Fibroblast of lung (primary cell): ENCODE measurements around the gene RBM22. TPM values are rescaled to one million over a fixed set of nuclear protein-coding genes. Genes with fewer than 3 reads are reported as not detected.
"Not testable (repeated sequence)": the region's sequence is repeated elsewhere in the genome, so short reads cannot be mapped to it uniquely, and the experiment has no call there.

ENCODE experiments used
- DNase-seq, 2 donors: peaks; one replicate each; pipeline versions ENCODE4 v3.0.0 to v3.0.0-alpha.2; 2010; ENCODE audit warnings: low read depth in 2 of 2
- H2AFZ ChIP-seq: 2 replicates; pipeline ENCODE4 v1.5.1; 2012; ENCODE audit warnings: low read length, control low read depth, inconsistent platforms
- H3K27ac ChIP-seq: 2 replicates; pipeline ENCODE4 v1.5.1; 2011; ENCODE audit warnings: low read length, control low read depth; ENCODE audit not compliant: insufficient read depth
- H3K27me3 ChIP-seq: 2 replicates; pipeline ENCODE4 v1.5.1; 2011; ENCODE audit warnings: mild to moderate bottlenecking, low read length; ENCODE audit not compliant: control insufficient read depth, insufficient read depth
- H3K36me3 ChIP-seq: 2 replicates; pipeline ENCODE4 v1.5.1; 2011; ENCODE audit warnings: low read length; ENCODE audit not compliant: control insufficient read depth, insufficient read depth
- H3K4me1 ChIP-seq: 2 replicates; pipeline ENCODE4 v1.5.1; 2011; ENCODE audit warnings: low read length; ENCODE audit not compliant: control insufficient read depth, insufficient read depth; ENCODE audit errors: extremely low read depth
- H3K4me2 ChIP-seq: 2 replicates; pipeline ENCODE4 v1.5.1; 2011; ENCODE audit warnings: low read length, control low read depth; ENCODE audit not compliant: insufficient read depth; ENCODE audit errors: extremely low read depth
- H3K4me3 ChIP-seq, 4 experiments: fragments of 200-600 bp in 1 of 4; sonication (generic) in 1 of 4; replicated peaks in 1 of 4; 2 replicates each; pipeline ENCODE4 v1.5.1; 2011 to 2016; ENCODE audit warnings: low read length in 4 of 4, low read depth in 3 of 4, mild to moderate bottlenecking in 3 of 4, control low read depth in 2 of 4, inconsistent platforms in 1 of 4, mixed read lengths in 1 of 4; ENCODE audit not compliant: insufficient read depth in 1 of 4; ENCODE audit errors: control extremely low read depth in 1 of 4
- H3K79me2 ChIP-seq: 2 replicates; pipeline ENCODE4 v1.5.1; 2012; ENCODE audit warnings: mild to moderate bottlenecking, low read length, inconsistent platforms; ENCODE audit not compliant: control insufficient read depth, insufficient read depth
- H3K9ac ChIP-seq: 2 replicates; pipeline ENCODE4 v1.5.1; 2011; ENCODE audit warnings: mild to moderate bottlenecking, low read length, control low read depth; ENCODE audit not compliant: insufficient read depth
- H3K9me3 ChIP-seq: 2 replicates; pipeline ENCODE4 v1.5.1; 2012; ENCODE audit warnings: low read depth, low read length; ENCODE audit not compliant: control insufficient read depth, insufficient read depth
- H4K20me1 ChIP-seq: 2 replicates; pipeline ENCODE4 v1.5.1; 2011; ENCODE audit warnings: low read length; ENCODE audit not compliant: control insufficient read depth, insufficient read depth; ENCODE audit errors: extremely low read depth
- EZH2 ChIP-seq: IDR thresholded peaks from 2 replicates; pipeline ENCODE4 v1.5.1; 2012; ENCODE audit warnings: low read length, control low read depth, mild to moderate bottlenecking; ENCODE audit errors: missing control alignments
- polyA minus RNA-seq: library from RNA; depleted of rRNA, polyadenylated mRNA; stranded (reverse); fragments of >200 nt; gene quantifications from 2 replicates; pipeline ENCODE4 v1.2.3, GENCODE V29; 2011; ENCODE audit warnings: low replicate concordance
- polyA plus RNA-seq, 2 donors: library from polyadenylated mRNA; depleted of rRNA in 1 of 2; stranded (reverse) in 1 of 2; unstranded in 1 of 2; fragments of >200 nt; gene quantifications; 2 replicates each; pipeline ENCODE4 v1.2.1, GENCODE V29; 2011 to 2012; ENCODE audit warnings: missing spikeins in 1 of 2
- total RNA-seq: library from RNA; depleted of rRNA; stranded (reverse); fragments of >200 nt; gene quantifications from 2 replicates; pipeline ENCODE4 v1.2.1, GENCODE V29; 2014
- TF ChIP-seq, protein P1 (sequence below), 2 donors: IDR thresholded peaks in 1 of 2; conservative IDR thresholded peaks in 1 of 2; 1 replicate in 1 of 2; 2 replicates in 1 of 2; pipeline ENCODE4 v1.5.1; 2011 to 2012; ENCODE audit warnings: low read length in 2 of 2, control low read depth in 1 of 2, inconsistent platforms in 1 of 2, low read depth in 1 of 2, mild to moderate bottlenecking in 1 of 2

Gene RBM22
- total RNA-seq (14.1 and 15.4 TPM in 2 replicates), polyA plus RNA-seq (36.7 and 51.5 TPM in 2 replicates), polyA minus RNA-seq (11.7 and 13.3 TPM in 2 replicates)
- 22.6 and 26.7 TPM in 2 replicates for polyA plus RNA-seq (2012)

DNA sequence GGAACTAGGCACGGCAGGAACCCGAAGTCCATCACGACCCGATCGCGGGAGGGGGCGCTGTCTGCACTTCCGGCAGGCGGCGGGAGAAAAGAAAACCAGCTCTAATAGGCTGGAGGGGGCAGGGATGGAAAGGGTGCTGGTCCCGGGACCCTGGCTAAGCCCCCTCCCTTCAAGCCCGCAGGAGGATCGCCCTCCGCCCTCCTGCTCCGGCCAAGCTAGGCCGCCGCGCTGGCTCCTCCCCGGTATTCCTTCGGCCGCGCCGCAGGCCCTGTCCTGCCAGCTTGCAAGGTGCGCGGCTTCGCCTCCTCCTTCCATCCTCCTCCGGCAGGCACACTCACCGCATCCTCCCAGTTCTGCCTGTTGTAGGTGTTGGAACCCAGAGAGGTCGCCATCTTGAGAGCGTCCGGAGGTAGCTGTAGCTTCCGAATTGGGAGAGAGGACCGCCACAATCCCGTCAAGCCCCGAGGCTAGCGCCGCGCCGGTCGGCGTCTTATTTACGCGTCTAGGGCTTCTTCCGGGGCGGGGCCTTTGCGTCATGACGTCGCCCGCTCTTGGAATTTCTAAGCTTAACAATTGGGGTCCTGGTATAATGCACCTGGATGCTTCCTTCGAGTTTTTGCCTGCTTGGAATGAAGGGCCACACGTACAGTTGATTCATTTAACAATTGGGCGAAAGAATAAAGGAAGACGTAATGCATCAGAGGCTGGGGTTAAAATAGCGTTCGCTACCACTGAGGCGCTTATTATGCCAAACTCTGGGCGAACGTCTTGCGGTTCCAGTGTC lies at the start of gene RBM22:
Gene RBM22 (minus strand): TSS at position 469 of the 784 bp plus-strand sequence. CDS start 77 bp downstream, at position 392.
- Histone ChIP-seq H2AFZ (peak within 1 kb of the TSS; percentile 99), H3K27me3 (no peaks in the 10 kb centered on the region), H3K36me3 (peaks cover 2% of the 10 kb centered on the region), H3K9ac (peak within 1 kb of the TSS; percentile 98), H3K9me3 (no peaks in the 10 kb centered on the region), H3K27ac (peak within 1 kb of the TSS; percentile 95), H4K20me1 (no peaks in the 10 kb centered on the region), H3K4me3 (peak within 1 kb of the TSS; percentile 95 to 99 (median 98)), H3K4me2 (peak within 1 kb of the TSS; percentile 88), H3K79me2 (peaks cover 18% of the 10 kb centered on the region), H3K4me1 (no peaks in the 10 kb centered on the region)
- peak; percentile 86 to 87 for DNase-seq
- no peak for TF ChIP-seq EZH2
- TF ChIP-seq, protein P1, sequence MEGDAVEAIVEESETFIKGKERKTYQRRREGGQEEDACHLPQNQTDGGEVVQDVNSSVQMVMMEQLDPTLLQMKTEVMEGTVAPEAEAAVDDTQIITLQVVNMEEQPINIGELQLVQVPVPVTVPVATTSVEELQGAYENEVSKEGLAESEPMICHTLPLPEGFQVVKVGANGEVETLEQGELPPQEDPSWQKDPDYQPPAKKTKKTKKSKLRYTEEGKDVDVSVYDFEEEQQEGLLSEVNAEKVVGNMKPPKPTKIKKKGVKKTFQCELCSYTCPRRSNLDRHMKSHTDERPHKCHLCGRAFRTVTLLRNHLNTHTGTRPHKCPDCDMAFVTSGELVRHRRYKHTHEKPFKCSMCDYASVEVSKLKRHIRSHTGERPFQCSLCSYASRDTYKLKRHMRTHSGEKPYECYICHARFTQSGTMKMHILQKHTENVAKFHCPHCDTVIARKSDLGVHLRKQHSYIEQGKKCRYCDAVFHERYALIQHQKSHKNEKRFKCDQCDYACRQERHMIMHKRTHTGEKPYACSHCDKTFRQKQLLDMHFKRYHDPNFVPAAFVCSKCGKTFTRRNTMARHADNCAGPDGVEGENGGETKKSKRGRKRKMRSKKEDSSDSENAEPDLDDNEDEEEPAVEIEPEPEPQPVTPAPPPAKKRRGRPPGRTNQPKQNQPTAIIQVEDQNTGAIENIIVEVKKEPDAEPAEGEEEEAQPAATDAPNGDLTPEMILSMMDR (conservative IDR thresholded peaks at IDR 0.05 in 1 of 2, IDR thresholded peaks at IDR 0.05 in 1 of 2; ENCODE audit: low read depth in 1 of 2, low read length in 2 of 2) = peak; percentile 51 to 61

DNA sequence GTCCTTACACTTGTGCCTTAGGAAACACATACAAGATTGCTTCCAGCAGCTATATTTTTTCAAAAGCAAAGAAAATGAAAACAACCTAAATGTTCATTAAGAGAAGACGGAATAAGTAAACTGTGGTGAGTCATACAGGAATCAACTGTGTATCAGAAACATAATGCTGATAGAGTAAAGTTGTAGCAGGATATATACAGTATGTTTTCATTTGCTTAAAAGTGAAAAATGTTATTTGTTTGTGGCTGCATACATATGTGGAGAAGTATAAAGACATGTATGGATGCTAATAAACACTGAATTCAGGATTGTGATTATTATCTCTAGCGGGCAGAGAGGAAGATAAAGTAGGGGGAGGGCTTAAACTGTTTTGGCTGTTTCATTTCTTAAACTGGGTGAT lies 49.6 kb upstream of the RBM22 start:
- Histone ChIP-seq H3K4me3 (no peak overlapping the region), H3K4me2 (no peak overlapping the region), H3K9ac (no peak overlapping the region), H2AFZ (no peak overlapping the region), H3K36me3 (peaks cover 10% of the 10 kb centered on the region), H3K27me3 (no peaks in the 10 kb centered on the region), H3K79me2 (peaks cover 36% of the 10 kb centered on the region), H3K4me1 (peaks cover 3% of the 10 kb centered on the region), H3K27ac (no peak overlapping the region), H4K20me1 (no peaks in the 10 kb centered on the region), H3K9me3 (no peaks in the 10 kb centered on the region)
- no peak for DNase-seq
- TF ChIP-seq, protein P1 (conservative IDR thresholded peaks at IDR 0.05 in 1 of 2, IDR thresholded peaks at IDR 0.05 in 1 of 2; ENCODE audit: low read depth in 1 of 2, low read length in 2 of 2) = no peak
- TF ChIP-seq EZH2 = no peak

DNA sequence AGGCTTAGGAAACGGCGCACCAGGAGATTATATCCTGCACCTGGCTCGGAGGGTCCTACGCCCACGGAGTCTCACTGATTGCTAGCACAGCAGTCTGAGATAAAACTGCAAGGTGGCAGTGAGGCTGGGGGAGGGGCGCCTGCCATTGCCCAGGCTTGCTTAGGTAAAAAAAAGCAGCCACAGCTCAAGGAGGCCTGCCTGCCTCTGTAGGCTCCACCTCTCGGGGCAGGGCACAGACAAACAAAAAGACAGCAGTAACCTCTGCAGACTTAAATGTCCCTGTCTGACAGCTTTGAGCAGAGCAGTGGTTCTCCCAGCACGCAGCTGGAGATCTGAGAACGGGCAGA lies 42.3 kb upstream of the RBM22 start:
- H3K4me3 ChIP-seq, H2AFZ ChIP-seq, H3K36me3 ChIP-seq, H3K27ac ChIP-seq, H3K27me3 ChIP-seq, H3K4me1 ChIP-seq, H3K9ac ChIP-seq, H3K4me2 ChIP-seq, DNase-seq, H4K20me1 ChIP-seq, H3K9me3 ChIP-seq: not testable (repeated sequence)
- peaks cover 16% of the 10 kb centered on the region for H3K79me2 ChIP-seq

DNA sequence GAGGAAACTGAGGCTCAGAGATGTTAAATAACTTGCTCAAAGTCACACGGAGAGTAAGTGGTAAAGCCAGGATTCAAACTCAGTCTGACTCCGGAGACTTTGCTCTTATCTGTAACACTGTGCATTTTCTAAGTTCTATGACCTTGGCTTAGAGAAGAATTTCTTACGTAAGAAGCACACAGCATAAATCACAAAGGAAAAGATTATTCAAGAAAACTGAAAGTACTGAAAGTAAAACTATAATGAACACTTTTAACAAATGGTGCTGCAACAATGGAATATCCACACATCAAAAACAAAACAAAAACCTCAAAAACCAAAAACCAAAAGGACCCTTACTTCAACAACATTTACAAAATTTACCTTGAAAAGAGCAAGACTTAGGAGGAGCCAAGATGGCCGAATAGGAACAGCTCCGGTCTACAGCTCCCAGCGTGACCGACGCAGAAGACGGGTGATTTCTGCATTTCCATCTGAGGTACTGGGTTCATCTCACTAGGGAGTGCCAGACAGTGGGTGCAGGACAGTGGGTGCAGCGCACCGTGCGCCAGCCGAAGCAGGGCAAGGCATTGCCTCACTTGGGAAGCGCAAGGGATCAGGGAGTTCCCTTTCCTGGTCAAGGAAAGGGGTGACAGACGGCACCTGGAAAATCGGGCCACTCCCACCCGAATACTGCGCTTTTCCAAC lies 41.7 kb upstream of the RBM22 start:
- not testable (repeated sequence) for H3K4me1 ChIP-seq, H3K4me2 ChIP-seq, H3K9ac ChIP-seq, H3K36me3 ChIP-seq, H3K27ac ChIP-seq, H3K27me3 ChIP-seq, H3K9me3 ChIP-seq, H2AFZ ChIP-seq, H4K20me1 ChIP-seq, DNase-seq, H3K4me3 ChIP-seq
- peaks cover 20% of the 10 kb centered on the region for H3K79me2 ChIP-seq
